GM06990 (cell line): Measurements from ENCODE around the gene MPPED1.

Source experiments
- DNase-seq: peaks from one replicate; pipeline ENCODE4 v3.0.0-alpha.2; 2011; ENCODE audit not compliant: insufficient read length; ENCODE audit errors: extremely low read depth
- H3K27me3 ChIP-seq: replicated peaks from 2 replicates; pipeline ENCODE4 v1.6.0; 2011; ENCODE audit warnings: low read length; ENCODE audit not compliant: control insufficient read depth, insufficient read depth
- H3K36me3 ChIP-seq: 2 replicates; pipeline ENCODE4 v1.5.1; 2011; ENCODE audit warnings: low read length; ENCODE audit not compliant: control insufficient read depth, insufficient read depth
- H3K4me3 ChIP-seq: replicated peaks from 2 replicates; pipeline ENCODE4 v1.5.1; 2011; ENCODE audit warnings: low read depth, mild to moderate bottlenecking, control low read depth, low read length
- TF ChIP-seq, protein P1 (sequence below): IDR thresholded peaks from 2 replicates; pipeline ENCODE4 v1.5.1; 2011; ENCODE audit warnings: low read length, control low read depth, mild to moderate bottlenecking, inconsistent platforms; ENCODE audit not compliant: insufficient read depth, poor library complexity, severe bottlenecking

The MPPED1 gene

DNA sequence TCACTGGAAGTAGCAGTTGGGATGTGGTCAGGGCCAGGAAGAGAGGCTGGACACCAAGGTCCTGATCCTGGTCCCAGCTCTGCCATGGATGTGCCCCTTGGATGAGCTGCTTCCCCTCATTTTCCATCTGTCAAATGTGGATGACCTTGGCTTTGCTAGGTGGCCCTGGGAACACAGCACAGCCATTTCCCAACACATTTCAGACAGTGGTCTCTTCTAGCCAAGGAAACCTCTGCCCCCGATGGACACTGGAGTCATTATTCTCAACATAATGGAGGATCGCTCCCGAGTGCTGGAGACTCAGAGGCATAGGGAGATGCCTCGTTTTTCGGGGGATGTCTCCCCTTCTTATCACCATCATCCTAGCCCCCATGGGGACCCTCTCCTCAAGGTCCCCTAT is 13.6 kb upstream of the MPPED1 start:
- no peak overlapping the region for H3K4me3 ChIP-seq
- TF ChIP-seq, protein P1, sequence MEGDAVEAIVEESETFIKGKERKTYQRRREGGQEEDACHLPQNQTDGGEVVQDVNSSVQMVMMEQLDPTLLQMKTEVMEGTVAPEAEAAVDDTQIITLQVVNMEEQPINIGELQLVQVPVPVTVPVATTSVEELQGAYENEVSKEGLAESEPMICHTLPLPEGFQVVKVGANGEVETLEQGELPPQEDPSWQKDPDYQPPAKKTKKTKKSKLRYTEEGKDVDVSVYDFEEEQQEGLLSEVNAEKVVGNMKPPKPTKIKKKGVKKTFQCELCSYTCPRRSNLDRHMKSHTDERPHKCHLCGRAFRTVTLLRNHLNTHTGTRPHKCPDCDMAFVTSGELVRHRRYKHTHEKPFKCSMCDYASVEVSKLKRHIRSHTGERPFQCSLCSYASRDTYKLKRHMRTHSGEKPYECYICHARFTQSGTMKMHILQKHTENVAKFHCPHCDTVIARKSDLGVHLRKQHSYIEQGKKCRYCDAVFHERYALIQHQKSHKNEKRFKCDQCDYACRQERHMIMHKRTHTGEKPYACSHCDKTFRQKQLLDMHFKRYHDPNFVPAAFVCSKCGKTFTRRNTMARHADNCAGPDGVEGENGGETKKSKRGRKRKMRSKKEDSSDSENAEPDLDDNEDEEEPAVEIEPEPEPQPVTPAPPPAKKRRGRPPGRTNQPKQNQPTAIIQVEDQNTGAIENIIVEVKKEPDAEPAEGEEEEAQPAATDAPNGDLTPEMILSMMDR, result no peak
- H3K36me3 ChIP-seq, result no peaks in the 10 kb centered on the region
- peaks cover 1% of the 10 kb centered on the region; the same call in 1 of the 2 replicates for H3K27me3 ChIP-seq
- no peak for DNase-seq

DNA sequence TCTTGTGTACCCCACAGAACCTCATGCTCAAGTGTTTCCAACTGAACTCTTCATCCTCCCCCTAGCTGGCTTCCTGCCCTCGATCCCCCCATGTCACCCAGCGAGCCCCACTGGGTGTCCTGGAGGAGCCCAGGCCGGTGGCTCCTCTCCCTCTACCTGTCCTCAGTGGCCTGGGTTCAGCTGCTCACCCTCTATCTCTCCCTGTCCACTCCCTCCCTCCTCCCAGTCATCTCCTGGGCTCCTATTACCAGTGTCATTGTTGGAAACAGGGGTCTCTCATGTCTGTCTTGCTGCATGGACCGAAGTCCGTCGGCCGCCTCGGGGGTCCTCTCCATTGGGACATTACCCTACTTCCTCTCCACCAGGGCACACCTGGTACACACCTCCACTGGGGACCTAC is 12.9 kb upstream of the MPPED1 start:
- TF ChIP-seq, protein P1, result no peak
- H3K27me3 ChIP-seq, result peaks cover 1% of the 10 kb centered on the region; the same call in 1 of the 2 replicates

DNA sequence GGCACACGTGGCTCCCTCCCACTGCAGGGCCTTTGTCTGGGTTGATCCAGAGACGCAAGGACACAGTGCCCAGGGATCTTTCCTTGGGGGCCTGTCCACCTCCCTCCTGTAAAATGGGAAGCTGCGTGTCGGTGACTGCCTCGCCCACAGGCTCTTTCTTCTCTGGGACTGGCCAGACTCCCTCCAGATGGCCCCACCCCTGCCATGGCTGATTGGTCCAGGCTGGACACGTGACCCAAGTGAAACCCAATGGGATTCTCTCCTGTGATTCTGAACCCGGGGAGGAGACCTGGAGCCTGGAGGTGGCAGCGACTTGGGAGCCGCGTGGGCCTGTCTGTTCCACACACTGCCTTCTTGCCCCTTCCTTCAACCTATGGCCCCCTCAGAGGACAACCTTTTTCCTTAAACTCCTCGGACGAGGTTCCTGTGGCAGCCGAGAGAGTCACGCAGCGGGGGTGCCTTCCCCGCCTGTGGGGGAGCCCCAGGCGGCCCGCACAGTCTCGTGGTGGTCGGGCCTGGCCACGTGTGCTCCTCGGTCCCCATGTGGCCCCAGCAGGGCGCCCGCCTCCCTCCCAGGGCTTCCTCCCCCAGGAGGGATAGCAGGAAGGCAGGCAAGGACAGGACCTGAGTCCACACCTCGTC is 12.4 kb upstream of the MPPED1 start:
- no peak for DNase-seq
- Histone ChIP-seq H3K4me3 (no peak overlapping the region), H3K36me3 (no peaks in the 10 kb centered on the region), H3K27me3 (peaks cover 1% of the 10 kb centered on the region; the same call in 1 of the 2 replicates)
- TF ChIP-seq, protein P1, result no peak

More for the DNA sequence above, 12.9 kb upstream of the MPPED1 start:
- DNase-seq, result no peak
- Histone ChIP-seq H3K36me3 (no peaks in the 10 kb centered on the region), H3K4me3 (no peak overlapping the region)

DNA sequence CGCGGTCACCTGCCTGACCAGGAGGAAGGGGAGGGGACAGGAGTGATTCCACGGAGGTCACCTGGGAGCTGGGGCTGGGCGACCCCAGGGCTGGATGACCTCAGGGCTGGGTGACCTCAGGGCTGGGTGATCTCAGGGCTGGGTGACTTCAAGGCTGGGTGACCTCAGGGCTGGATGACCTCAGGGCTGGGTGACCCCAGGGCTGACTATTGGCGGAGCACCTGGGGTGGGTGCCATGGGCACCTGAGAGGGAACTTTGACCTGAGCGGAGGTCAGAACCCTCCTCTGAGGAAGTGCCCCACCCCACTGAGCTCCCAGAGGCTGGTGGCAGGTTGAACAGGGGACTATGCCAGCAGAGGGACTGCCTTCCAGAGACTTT is 11.8 kb upstream of the MPPED1 start:
- no peak for DNase-seq
- TF ChIP-seq, protein P1, result no peak
- Histone ChIP-seq H3K4me3 (no peak overlapping the region), H3K27me3 (peaks cover 1% of the 10 kb centered on the region; the same call in 1 of the 2 replicates), H3K36me3 (no peaks in the 10 kb centered on the region)

DNA sequence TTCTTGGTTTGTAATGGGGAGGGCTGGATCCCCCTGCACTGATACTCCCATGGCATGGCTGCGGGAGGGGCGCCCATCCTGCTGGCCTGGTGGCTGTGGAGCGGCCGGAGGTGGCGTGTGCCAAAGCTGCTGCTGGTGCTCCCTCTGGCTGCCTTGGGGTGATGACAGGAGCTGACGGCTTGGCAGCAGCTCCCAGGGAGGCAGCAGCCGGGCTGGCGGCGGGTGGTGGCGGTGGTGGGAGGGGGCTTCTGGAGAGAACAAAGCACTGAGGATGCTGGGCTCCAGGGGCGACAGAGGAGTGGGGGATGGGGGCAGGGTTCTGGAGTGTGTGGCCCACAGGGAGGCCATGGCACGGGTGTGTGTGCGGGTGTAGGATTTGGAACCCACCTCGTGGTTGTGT is 11.4 kb upstream of the MPPED1 start:
- Histone ChIP-seq H3K36me3 (no peaks in the 10 kb centered on the region), H3K27me3 (peaks cover 1% of the 10 kb centered on the region; the same call in 1 of the 2 replicates), H3K4me3 (no peak overlapping the region)
- no peak for DNase-seq
- TF ChIP-seq, protein P1, result no peak

DNA sequence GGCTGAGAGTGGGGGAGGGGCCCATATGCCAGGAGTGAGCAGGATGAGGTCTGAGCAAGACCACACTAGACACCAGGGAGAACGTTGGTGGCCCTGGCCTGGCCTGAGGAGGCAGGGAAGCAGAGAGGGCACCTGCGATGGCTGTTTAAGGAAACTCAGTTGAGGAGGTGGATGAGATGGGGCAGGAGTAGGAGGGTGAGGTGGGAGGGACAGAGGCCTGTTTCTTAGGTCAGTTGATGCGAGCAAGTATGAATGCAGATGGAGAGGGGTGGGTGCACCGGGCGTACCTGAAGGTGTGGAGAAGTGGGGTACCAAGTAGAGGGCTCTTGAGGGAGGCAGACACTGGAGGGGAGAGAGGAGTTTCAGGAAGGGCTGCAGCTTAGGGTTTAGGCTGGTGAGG is 10.6 kb upstream of the MPPED1 start:
- TF ChIP-seq, protein P1, result no peak
- H3K4me3 ChIP-seq, result no peak overlapping the region
- no peaks in the 10 kb centered on the region for H3K36me3 ChIP-seq
- H3K27me3 ChIP-seq, result peaks cover 1% of the 10 kb centered on the region; the same call in 1 of the 2 replicates
- DNase-seq, result no peak
